Epithelial cell of prostate (primary cell): Measurements from ENCODE around the gene AP5S1.
"Not testable (repeated sequence)": the region's sequence is repeated elsewhere in the genome, so short reads cannot be mapped to it uniquely, and the experiment has no call there.

ENCODE experiments used
- DNase-seq: peaks from one replicate; pipeline ENCODE4 v3.0.0-alpha.2; 2011; ENCODE audit warnings: low read depth, low spot score
- H3K27ac ChIP-seq: fragments of 450-650 bp; 2 replicates; pipeline ENCODE4 v1.5.1; 2017; ENCODE audit warnings: mild to moderate bottlenecking

AP5S1 gene

DNA sequence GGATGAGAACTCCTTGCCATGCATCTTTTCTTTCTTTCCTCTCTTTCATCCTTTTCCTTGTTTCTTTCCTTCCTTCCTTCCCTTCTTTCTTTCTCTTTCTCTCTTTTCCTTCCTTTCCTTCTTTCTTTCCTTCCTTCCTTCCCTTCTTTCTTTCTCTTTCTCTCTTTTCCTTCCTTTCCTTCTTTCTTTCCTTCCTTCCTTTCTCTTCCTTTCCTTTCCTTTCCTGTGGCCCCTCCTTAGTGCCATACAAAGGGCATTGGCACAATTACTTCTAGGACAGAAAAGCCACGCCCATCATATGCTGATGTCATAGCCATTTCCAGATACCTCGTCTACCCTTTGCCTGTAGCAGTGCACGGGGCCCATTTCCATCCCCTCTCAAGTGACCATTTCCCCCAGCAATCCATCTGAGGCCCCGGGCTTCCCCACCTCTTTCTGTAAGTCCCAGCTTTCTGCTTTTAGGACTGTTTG is 31.6 kb upstream of the AP5S1 start:
- DNase-seq, result no peak
- H3K27ac ChIP-seq, result no peak overlapping the region

DNA sequence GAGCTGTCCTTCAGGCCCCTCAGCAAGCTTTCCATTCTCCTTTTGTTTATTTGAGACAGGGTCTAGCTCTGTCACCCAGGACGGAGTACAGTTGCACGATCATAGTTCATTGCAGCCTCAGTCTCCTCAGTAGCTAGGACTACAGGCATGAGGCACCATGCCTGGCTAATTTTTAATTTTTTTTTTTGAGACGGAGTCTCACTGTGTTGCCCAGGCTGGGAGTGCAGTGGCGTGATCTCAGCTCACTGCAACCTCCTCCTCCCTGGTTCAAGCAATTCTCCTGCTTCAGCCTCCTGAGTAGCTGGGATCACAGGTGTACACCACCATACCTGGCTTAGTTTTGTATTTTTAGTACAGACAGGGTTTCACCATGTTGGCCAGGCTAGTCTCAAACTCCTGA is 31.1 kb upstream of the AP5S1 start:
- not testable (repeated sequence) for DNase-seq, H3K27ac ChIP-seq

DNA sequence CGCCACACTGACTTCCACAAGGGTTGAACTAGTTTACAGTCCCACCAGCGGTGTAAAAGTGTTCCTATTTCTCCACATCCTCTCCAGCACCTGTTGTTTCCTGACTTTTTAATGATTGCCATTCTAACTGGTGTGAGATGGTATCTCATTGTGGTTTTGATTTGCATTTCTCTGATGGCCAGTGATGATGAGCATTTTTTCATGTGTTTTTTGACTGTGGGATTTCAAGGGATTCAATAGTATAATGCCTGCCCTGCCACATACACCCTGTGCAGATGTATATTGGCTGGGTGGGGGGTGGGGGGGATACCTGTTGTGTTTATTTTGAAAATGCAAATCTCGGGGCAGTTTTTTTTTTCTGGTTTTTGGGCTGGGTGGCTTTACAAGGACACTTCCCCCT is 26.2 kb upstream of the AP5S1 start:
- H3K27ac ChIP-seq, DNase-seq: not testable (repeated sequence)

DNA sequence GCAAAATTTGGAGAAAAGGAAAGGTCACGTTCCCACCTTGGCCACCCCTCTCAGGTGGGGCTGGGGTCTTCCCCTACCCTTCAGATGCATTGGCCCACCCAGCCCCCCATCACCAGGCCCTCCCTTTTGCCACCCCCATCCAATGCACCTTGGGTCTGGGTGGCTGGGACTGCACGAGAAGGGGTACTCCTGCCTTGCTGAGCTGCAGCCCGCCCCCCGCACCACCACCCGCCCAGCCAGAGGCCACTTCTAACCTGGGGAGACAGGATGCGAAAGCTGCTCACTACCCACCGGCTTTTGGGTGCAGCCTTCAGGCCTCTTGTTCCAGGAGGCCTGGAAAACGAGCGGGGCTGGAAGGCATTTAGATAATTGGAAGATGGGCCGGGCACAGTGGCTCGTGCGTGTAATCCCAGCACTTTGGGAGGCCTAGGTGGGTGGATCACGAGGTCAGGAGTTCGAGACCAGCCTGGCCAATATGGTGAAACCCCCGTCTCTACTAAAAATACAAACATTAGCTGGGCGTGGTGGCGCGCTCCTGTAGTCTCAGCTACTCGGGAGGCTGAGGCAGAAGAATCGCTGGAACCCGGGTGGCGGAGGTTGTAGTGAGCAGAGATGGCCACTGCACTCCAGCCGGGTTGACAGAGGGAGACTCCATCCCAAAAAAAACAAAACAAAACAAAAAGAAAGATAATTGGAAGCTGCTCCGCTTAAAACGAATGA is 25.5 kb upstream of the AP5S1 start:
- H3K27ac ChIP-seq, result no peak overlapping the region
- DNase-seq, result no peak

DNA sequence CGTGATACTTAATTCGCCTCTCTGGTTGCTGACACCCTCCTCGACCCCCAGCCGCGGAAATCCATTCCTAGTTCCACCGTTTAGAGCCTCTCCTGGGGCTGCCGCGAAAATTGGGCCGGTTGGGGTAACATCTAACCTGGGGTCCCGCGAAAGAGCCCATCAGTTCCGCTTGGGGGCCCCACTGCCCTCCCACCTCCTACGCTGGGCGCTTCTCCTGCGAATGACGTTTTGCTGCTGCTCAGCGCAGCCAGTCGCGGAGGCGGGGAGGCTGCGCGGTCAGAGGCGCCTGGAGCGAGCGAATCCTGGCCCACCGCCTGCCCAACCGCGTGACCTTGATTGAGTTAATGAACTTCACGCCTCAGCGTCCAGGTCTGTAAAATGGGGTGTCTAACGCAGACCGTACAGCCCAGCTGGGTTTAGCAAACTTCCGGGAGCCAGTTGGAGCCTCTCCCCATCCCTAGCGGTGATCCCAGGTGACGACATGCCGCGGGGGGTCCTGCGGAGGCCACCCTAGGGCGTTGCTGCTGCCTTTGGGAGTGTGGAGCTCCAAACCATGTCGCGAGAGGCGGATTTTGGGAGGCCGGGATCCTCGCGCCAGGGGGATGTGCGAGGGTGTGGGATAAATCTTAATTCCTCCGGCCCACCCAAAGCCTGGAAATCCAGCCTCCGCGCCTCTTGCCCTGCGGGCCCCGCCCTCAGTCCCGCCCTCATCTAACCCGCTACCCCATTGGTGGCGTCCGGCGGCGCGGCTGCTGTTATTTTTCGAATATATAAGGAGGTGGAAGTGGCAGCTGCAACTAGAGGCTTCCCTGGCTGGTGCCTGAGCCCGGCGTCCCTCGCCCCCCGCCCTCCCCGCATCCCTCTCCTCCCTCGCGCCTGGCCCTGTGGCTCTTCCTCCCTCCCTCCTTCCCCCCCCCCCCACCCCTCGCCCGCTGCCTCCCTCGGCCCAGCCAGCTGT is 24.6 kb upstream of the AP5S1 start, which contains the start of gene CDC25B:
Gene CDC25B, plus strand, starts transcription at position 800 of the 958 bp plus-strand sequence. CDS start 222 bp downstream, outside the sequence.
- DNase-seq, result no peak
- peak within 1 kb of the TSS; percentile 56 for H3K27ac ChIP-seq

DNA sequence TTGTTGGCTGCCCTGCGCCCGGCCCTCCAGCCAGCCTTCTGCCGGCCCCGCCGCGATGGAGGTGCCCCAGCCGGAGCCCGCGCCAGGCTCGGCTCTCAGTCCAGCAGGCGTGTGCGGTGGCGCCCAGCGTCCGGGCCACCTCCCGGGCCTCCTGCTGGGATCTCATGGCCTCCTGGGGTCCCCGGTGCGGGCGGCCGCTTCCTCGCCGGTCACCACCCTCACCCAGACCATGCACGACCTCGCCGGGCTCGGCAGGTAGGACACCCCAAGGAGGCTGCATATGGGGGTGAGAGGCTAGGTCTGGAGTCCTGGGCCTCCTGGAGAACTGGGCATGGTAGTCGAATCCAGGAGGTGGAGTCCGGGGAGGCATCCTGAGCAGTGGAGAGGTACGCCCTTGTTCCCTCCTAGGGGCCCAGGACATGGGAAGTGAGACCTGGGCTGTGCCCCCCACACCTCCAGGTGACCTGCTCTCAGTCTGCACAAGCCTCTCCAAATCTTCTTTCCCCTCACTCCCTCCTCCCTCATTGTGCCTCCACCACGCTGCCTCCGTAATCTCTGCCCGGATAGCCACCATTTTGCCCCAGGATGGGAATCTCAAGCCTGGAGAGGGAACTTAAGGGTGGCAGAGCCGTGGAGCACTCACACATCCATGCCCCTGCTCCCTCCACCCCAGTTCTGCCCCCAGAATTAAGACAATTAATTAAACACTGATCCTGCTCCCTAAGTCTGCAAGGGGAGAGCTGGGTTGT is 23.7 kb upstream of the AP5S1 start:
- H3K27ac ChIP-seq, result no peak overlapping the region
- no peak for DNase-seq

DNA sequence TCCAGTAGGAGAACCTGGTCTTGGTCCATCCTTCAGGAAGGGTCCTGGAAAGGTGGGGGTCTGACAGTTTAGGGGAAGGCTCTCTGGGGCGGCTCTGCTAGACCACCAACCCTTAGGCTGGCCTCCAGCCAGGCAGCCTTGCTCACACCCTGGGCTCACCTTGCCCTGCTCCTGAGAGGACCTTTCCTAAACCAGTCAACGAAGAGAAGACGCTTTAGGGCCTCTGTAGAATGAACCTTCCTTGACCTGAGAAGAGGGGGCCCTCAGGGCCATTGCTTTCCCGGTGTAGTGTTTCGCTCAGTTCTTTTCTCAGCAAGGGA is 23.2 kb upstream of the AP5S1 start:
- DNase-seq, result no peak
- no peak overlapping the region for H3K27ac ChIP-seq

DNA sequence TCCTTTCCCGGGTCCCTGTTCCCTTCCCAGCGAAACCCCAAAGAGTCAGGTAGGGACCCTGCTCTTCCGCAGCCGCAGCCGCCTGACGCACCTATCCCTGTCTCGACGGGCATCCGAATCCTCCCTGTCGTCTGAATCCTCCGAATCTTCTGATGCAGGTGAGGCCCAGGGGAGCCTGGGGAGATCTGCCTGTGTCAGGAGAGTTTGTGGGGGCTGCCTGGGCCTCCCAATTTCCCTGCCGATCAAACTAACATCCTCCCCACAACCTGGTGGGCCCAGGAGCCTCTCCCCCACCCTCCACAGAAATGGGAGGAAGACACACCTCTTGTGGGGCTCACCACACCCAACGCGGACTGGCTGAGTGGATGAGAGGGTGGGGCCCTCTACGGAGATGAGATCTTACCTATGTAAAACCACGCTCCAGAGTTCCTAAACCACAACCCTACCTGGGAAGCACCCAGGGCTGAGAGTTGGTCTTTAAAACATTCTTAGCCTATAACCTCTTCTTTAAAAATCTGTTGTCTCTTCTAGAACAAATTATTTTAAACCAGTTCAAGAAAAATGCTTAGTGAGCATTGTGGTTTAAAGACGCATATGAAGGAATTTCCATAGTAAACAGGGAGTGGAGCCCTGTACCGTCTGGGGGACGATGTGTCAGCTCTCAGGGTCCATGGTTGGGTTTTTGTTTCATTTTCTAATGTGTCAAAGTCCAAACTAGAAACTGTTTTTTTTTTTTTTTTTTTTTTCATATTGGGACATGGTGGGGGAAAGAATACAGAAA is 22.6 kb upstream of the AP5S1 start:
- no peak overlapping the region for H3K27ac ChIP-seq
- no peak for DNase-seq

DNA sequence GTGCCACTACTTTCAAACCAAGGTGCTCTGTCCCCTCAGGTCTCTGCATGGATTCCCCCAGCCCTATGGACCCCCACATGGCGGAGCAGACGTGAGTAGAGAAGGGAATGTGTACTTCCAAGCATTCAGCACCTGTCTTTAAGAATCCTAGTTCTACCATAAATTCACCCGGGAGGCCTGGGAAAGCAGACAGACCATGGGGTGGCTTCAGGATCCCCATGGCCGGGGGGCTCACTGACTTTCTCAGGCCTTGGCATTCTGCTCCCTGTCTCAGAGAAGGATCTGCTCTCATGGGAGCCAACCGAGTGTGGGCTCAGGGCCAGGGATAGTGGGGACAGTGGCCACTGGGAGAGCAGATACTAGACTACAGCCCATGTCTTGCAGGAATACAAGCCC is 22.0 kb upstream of the AP5S1 start:
- no peak for DNase-seq
- no peak overlapping the region for H3K27ac ChIP-seq

DNA sequence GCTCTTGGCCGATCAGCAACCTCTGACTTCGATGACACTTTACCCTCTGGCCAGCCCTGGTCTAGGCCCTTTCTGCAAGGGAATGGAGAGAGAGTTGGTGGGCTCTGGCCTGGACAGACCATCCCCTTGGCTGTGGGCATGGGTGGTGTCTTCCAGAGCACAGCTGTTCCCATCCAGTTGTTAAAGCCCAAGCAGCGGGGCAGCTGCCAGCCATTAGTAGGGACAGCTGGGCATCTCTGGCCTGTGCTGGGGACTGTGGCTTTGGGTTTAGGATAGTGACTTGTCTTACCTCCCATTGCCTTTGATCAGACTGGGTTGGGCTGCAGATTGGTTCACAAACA is 21.5 kb upstream of the AP5S1 start:
- no peak overlapping the region for H3K27ac ChIP-seq
- DNase-seq, result no peak

DNA sequence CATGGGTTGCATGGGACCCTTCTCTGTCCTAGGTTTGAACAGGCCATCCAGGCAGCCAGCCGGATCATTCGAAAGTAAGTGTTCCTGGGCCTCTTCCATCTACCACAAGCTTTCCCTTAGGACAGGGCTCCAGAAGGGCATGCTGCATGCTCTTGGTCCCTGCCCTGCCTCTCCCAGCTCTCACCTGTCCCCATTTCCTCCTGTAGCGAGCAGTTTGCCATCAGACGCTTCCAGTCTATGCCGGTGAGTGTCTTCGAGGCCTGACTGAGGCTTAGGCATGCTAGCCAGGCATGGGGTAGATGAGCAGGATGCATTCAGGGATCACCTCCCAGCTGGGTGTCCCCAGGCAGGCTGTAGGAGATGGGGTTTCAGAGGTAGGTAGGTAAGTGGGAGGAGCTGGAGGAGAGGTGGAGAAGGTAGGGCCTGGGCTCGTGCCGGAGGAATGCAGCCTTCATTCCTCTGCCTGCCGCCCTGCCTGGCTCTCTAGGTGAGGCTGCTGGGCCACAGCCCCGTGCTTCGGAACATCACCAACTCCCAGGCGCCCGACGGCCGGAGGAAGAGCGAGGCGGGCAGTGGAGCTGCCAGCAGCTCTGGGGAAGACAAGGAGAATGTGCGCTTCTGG is 20.0 kb upstream of the AP5S1 start:
- DNase-seq, result no peak
- H3K27ac ChIP-seq, result no peak overlapping the region

DNA sequence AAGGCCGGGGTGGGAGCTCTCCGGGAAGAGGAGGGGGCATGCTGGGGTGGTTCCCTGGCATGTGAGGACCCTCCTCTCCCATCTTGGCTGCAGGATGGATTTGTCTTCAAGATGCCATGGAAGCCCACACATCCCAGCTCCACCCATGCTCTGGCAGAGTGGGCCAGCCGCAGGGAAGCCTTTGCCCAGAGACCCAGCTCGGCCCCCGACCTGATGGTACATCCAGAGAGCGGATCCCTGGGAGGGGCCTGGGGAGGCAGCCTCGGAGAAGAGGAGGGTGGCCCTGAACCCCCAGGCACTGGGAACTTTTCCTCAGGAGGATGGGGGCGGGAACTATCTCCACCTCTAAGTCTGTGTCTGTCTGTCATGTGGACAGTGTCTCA is 19.5 kb upstream of the AP5S1 start:
- no peak overlapping the region for H3K27ac ChIP-seq
- no peak for DNase-seq

DNA sequence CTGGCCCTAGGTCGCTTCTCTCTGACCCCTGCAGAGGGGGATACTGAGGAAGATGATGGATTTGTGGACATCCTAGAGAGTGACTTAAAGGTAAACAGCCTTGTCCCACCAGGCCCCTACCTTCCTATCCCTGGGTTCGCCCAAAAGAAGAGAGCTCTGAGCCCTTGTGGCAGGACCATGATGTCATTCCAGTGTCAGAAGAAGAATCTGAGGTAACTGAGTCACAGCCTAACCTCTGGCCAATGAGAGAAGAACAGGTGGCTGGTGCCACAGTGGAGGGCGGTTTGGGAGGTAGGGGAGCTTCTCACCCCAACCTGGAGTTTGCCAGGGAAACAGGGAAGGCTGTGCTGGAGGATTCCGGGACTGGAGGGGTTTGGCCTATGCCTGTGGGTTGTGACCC is 19.0 kb upstream of the AP5S1 start:
- DNase-seq, result no peak
- no peak overlapping the region for H3K27ac ChIP-seq

DNA sequence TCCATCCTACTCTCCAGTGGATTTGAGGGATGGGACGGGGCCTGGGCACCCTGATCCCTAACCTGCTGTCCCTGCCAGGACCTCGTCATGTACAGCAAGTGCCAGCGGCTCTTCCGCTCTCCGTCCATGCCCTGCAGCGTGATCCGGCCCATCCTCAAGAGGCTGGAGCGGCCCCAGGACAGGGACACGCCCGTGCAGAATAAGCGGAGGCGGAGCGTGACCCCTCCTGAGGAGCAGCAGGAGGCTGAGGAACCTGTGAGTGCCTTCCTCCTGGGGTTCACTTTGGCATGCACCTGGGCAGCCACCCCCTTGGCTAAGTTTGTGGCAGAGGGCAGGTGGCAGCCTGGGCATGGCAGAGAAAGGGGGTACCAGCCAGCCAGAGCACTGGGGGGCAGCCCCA is 18.5 kb upstream of the AP5S1 start:
- H3K27ac ChIP-seq, result no peak overlapping the region
- no peak for DNase-seq

DNA sequence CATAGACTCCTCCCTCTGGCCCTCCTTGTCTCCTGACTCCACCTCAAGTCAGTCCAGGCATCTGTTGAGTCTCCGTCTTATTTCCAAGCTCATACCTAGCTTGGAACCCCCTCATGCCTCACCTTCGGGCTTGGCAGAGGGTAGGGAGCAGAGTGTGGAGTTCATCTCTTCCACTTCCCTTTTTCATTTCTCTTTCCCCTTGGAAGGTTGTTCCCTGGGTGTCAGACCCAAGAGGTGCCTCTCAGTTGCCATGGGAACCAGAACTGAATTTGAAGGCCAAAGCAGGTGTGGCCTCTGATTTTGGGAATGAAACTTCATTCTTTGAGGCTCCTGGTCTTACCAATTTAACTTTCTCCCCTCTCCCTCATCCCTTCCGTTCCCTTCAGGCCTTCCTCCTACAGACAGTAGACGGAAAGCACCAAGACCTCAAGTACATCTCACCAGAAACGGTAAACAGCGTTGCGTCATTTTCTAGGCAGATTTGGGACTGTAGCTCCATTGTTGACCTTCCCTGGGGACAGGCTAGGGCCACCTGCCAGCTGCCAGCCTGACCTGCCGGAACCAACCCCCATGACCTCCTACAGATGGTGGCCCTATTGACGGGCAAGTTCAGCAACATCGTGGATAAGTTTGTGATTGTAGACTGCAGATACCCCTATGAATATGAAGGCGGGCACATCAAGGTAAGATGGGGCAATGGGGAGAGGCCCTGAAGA is 17.7 kb upstream of the AP5S1 start:
- no peak for DNase-seq
- no peak overlapping the region for H3K27ac ChIP-seq

DNA sequence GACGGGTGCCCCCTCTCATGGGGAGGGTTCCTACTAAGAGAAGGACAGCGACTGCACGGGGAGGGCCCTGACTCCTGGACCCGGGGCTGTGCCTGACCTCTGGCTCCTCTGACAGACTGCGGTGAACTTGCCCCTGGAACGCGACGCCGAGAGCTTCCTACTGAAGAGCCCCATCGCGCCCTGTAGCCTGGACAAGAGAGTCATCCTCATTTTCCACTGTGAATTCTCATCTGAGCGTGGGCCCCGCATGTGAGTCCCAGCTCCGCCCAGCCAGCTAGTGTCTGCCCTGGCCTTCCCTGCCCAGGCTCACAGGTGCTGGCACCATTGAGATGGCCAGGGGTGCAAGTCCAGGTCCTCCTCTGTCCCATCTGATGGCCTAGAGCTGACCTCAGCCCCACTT is 17.1 kb upstream of the AP5S1 start:
- no peak overlapping the region for H3K27ac ChIP-seq
- no peak for DNase-seq

DNA sequence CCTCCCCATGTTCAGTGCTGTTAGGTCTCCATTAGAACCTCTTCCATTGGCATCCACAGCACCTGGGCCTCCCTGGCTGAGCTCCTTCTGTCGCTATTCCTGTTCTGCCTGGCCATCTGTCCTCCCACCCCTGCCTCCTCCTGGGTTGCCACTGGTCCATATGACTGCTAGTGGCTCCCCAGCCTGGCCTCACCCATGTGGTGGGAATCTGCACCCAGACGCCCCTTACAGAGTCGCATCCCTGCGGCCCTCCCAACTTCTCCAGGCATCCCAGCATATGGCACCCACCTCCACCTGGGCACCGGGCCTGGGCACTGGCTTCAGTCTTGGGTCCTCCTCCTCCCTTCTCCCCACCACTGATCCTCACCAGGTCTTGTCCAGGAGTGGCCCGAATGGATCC is 16.5 kb upstream of the AP5S1 start:
- no peak for DNase-seq
- peak overlapping the region; percentile 98 for H3K27ac ChIP-seq

DNA sequence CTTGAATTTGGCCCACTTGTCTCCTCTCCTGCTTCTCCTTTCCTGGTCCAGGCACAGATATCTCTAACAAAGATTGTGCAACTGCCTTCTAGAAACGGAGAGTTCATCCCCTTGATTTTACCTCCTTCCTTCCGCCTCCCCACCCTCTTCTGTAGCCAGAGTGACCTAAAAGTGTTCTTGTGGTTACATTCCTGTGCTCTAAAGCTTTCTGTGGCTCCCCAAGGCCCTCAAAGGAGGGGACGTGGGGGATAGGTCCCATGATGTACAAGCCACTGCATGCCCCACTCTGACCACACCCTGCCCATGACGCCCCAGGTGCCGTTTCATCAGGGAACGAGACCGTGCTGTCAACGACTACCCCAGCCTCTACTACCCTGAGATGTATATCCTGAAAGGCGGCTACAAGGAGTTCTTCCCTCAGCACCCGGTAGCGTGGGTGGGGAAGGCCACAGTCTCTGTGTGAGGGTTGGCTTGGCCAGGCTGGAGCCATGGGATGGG is 16.0 kb upstream of the AP5S1 start:
- DNase-seq, result no peak
- peak overlapping the region; percentile 98 for H3K27ac ChIP-seq

DNA sequence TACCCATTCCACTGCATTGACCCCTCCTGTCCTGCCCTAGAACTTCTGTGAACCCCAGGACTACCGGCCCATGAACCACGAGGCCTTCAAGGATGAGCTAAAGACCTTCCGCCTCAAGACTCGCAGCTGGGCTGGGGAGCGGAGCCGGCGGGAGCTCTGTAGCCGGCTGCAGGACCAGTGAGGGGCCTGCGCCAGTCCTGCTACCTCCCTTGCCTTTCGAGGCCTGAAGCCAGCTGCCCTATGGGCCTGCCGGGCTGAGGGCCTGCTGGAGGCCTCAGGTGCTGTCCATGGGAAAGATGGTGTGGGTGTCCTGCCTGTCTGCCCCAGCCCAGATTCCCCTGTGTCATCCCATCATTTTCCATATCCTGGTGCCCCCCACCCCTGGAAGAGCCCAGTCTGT is 15.6 kb upstream of the AP5S1 start:
- peak overlapping the region; percentile 98 for H3K27ac ChIP-seq

More for the DNA sequence above, 15.6 kb upstream of the AP5S1 start:
- DNase-seq, result no peak
